Smooth muscle cell (in vitro differentiated cells): ENCODE results near the gene STRN. TPM values are rescaled to one million over a fixed set of nuclear protein-coding genes. Genes with fewer than 3 reads are reported as not detected.
"Not testable (repeated sequence)": the region's sequence is repeated elsewhere in the genome, so short reads cannot be mapped to it uniquely, and the experiment has no call there.

Experiments used
- DNase-seq: peaks from one replicate; lab custom pipeline; 2025; ENCODE audit not compliant: unreplicated experiment; lab: John Stamatoyannopoulos, UW
- H2AFZ ChIP-seq: fragments of 200-600 bp; sonication (generic); 2 replicates; pipeline ENCODE4 v1.6.0; 2016; ENCODE audit warnings: antibody characterized with exemption, low read depth, mild to moderate bottlenecking
- H3F3A ChIP-seq: fragments of 200-600 bp; sonication (generic); 2 replicates; pipeline ENCODE4 v1.6.0; 2017; ENCODE audit warnings: antibody characterized with exemption, low read depth
- H3K27ac ChIP-seq: fragments of 200-600 bp; sonication (generic); 2 replicates; pipeline ENCODE4 v1.5.1; 2016; ENCODE audit warnings: low read depth, mild to moderate bottlenecking
- H3K27me3 ChIP-seq: fragments of 200-600 bp; sonication (generic); 2 replicates; pipeline ENCODE4 v1.6.1; 2016; ENCODE audit warnings: low read depth, mild to moderate bottlenecking
- H3K36me3 ChIP-seq: fragments of 200-600 bp; sonication (generic); 2 replicates; pipeline ENCODE4 v1.5.1; 2016; ENCODE audit warnings: low read depth
- H3K4me1 ChIP-seq: fragments of 200-600 bp; sonication (generic); 2 replicates; pipeline ENCODE4 v1.5.1; 2016; ENCODE audit warnings: low read depth
- H3K4me2 ChIP-seq: fragments of 200-600 bp; sonication (generic); 2 replicates; pipeline ENCODE4 v1.6.0; 2016; ENCODE audit warnings: mild to moderate bottlenecking
- H3K4me3 ChIP-seq: fragments of 200-600 bp; sonication (generic); 2 replicates; pipeline ENCODE4 v1.5.1; 2016; ENCODE audit warnings: mild to moderate bottlenecking
- H3K79me2 ChIP-seq: fragments of 200-600 bp; sonication (generic); 2 replicates; pipeline ENCODE4 v1.6.0; 2016; ENCODE audit warnings: low read depth, mild to moderate bottlenecking
- H3K9ac ChIP-seq: fragments of 200-600 bp; sonication (generic); 2 replicates; pipeline ENCODE4 v1.6.0; 2016; ENCODE audit warnings: low read depth
- H3K9me3 ChIP-seq: fragments of 200-600 bp; sonication (generic); replicated peaks from 2 replicates; pipeline ENCODE4 v1.5.1; 2016; ENCODE audit warnings: low read depth
- H4K20me1 ChIP-seq: fragments of 200-600 bp; sonication (generic); 2 replicates; pipeline ENCODE4 v1.6.0; 2016; ENCODE audit warnings: low read depth
- CTCF ChIP-seq: fragments of 200-600 bp; sonication (generic); IDR thresholded peaks from 2 replicates; pipeline ENCODE4 v1.5.1; 2017; ENCODE audit warnings: borderline replicate concordance, mild to moderate bottlenecking, antibody characterized with exemption; ENCODE audit not compliant: insufficient read depth, poor library complexity, severe bottlenecking
- WGBS: methylation state at CpG from one replicate; pipeline ENCODE4 v1.1.7; 2016; ENCODE audit warnings: low lambda C conversion rate; 5-methylcytosine and 5-hydroxymethylcytosine counted together
- polyA plus RNA-seq: library from polyadenylated mRNA; unstranded; fragments of >200 nt; fragmentation: Nextera tagmentation; extraction: Ambion mirVana; gene quantifications from 2 replicates; pipeline ENCODE4 v1.2.1, GENCODE V29; 2016
- total RNA-seq: library from RNA; depleted of rRNA; stranded (reverse); fragments of >200 nt; gene quantifications from 2 replicates; pipeline ENCODE4 v1.2.3, GENCODE V29; 2014

STRN gene
- total and polyA plus RNA-seq, 2 experiments from 2014 or later = 4.6 to 19.6 TPM

- H3K4me2 ChIP-seq = no peak overlapping the region
- no peaks in the 10 kb centered on the region for H3K79me2 ChIP-seq
- no peaks in the 10 kb centered on the region for H3K4me1 ChIP-seq
- WGBS = 38% methylated on average over 5 of the region's 5 CpGs
- no peak overlapping the region for H3K27ac ChIP-seq
- no peaks in the 10 kb centered on the region for H3F3A ChIP-seq
- H3K36me3 ChIP-seq = no peaks in the 10 kb centered on the region
- TF ChIP-seq CTCF = no peak
- DNase-seq = no peak
- no peak overlapping the region for H3K4me3 ChIP-seq
- no peak overlapping the region for H3K9ac ChIP-seq
- H3K27me3 ChIP-seq = no peaks in the 10 kb centered on the region
- H3K9me3 ChIP-seq = no peaks in the 10 kb centered on the region
- H2AFZ ChIP-seq = no peak overlapping the region
- H4K20me1 ChIP-seq = no peaks in the 10 kb centered on the region
These were observed 131.4 kb downstream of the STRN start for GRCh38 chr2:36834731-36835524.

- H4K20me1 ChIP-seq = no peaks in the 10 kb centered on the region
- H3K4me1 ChIP-seq = no peaks in the 10 kb centered on the region
- H3K9ac ChIP-seq = no peak overlapping the region
- no peak overlapping the region for H3K4me3 ChIP-seq
- no peaks in the 10 kb centered on the region for H3K27me3 ChIP-seq
- 88% methylated on average over 2 of the region's 2 CpGs for WGBS
- H3K27ac ChIP-seq = no peak overlapping the region
- DNase-seq = no peak
- no peaks in the 10 kb centered on the region for H3K36me3 ChIP-seq
- H2AFZ ChIP-seq = no peak overlapping the region
- H3K9me3 ChIP-seq = no peaks in the 10 kb centered on the region
- TF ChIP-seq CTCF = no peak
- no peaks in the 10 kb centered on the region for H3F3A ChIP-seq
- H3K79me2 ChIP-seq = no peaks in the 10 kb centered on the region
- H3K4me2 ChIP-seq = no peak overlapping the region
These were observed 132.1 kb downstream of the STRN start for GRCh38 chr2:36834203-36834602.

GRCh38 chr2:36831185-36831584 lies 135.2 kb downstream of the STRN start:
- Histone ChIP-seq H3K36me3 (no peaks in the 10 kb centered on the region), H3K4me3 (no peak overlapping the region), H3K79me2 (no peaks in the 10 kb centered on the region), H3K4me2 (no peak overlapping the region), H3F3A (no peaks in the 10 kb centered on the region), H3K4me1 (no peaks in the 10 kb centered on the region), H3K27me3 (no peaks in the 10 kb centered on the region), H2AFZ (no peak overlapping the region), H3K27ac (no peak overlapping the region), H3K9me3 (no peaks in the 10 kb centered on the region), H3K9ac (no peak overlapping the region), H4K20me1 (no peaks in the 10 kb centered on the region)
- no peak for DNase-seq
- 75% methylated on average over 1 of the region's 1 CpG for WGBS
- TF ChIP-seq CTCF = no peak

GRCh38 chr2:36824683-36825082 lies 141.7 kb downstream of the STRN start:
- H3K36me3 ChIP-seq, H3K4me2 ChIP-seq, H3K9ac ChIP-seq, DNase-seq, H3K9me3 ChIP-seq, H4K20me1 ChIP-seq, H3K4me1 ChIP-seq, H2AFZ ChIP-seq, H3K27me3 ChIP-seq, H3K27ac ChIP-seq, H3F3A ChIP-seq, H3K4me3 ChIP-seq, H3K79me2 ChIP-seq: not testable (repeated sequence)
- 100% methylated on average over 2 of the region's 2 CpGs for WGBS
